ENCODE data around the gene KLHL29.

GRCh38 chr2:23464156-23464555 lies 79.2 kb downstream of the KLHL29 start:
- TF ChIP-seq POLR2A (IDR thresholded peaks at IDR 0.05), result no peak
- no peak for TF ChIP-seq CTCF (IDR thresholded peaks at IDR 0.05)

All from ovary (tissue), 3 donors.